Parathyroid adenoma (tissue), 2 donors: ENCODE measurements around the gene OAS3.
"Not testable (repeated sequence)": the region's sequence is repeated elsewhere in the genome, so short reads cannot be mapped to it uniquely, and the experiment has no call there.

Experiments used
- H2AFZ ChIP-seq: fragments of 300-600 bp; sonication (generic); one replicate; pipeline ENCODE4 v1.7.0; 2017; ENCODE audit warnings: antibody characterized with exemption, mild to moderate bottlenecking
- H3K27ac ChIP-seq: fragments of 300-600 bp; sonication (generic); one replicate; pipeline ENCODE4 v1.7.0; 2017
- H3K27me3 ChIP-seq: fragments of 300-600 bp; sonication (generic); one replicate; pipeline ENCODE4 v1.7.0; 2017; ENCODE audit warnings: low read length; ENCODE audit not compliant: control insufficient read depth, insufficient read depth
- H3K36me3 ChIP-seq: fragments of 300-600 bp; sonication (generic); one replicate; pipeline ENCODE4 v1.7.0; 2017; ENCODE audit warnings: low read length; ENCODE audit not compliant: control insufficient read depth, insufficient read depth
- H3K4me1 ChIP-seq: fragments of 300-600 bp; sonication (generic); one replicate; pipeline ENCODE4 v1.7.0; 2017; ENCODE audit warnings: control low read depth
- H3K4me2 ChIP-seq: fragments of 300-600 bp; sonication (generic); one replicate; pipeline ENCODE4 v1.7.0; 2017; ENCODE audit warnings: low read length
- H3K4me3 ChIP-seq: fragments of 300-600 bp; sonication (generic); one replicate; pipeline ENCODE4 v1.7.0; 2017; ENCODE audit warnings: low read depth, low read length
- H3K79me2 ChIP-seq: fragments of 300-600 bp; sonication (generic); one replicate; pipeline ENCODE4 v1.7.0; 2017; ENCODE audit warnings: control low read depth
- H3K9ac ChIP-seq: fragments of 300-600 bp; sonication (generic); one replicate; pipeline ENCODE4 v1.7.0; 2017; ENCODE audit warnings: mild to moderate bottlenecking
- H3K9me3 ChIP-seq: fragments of 300-600 bp; sonication (generic); one replicate; pipeline ENCODE4 v1.7.0; 2017; ENCODE audit warnings: low read length; ENCODE audit not compliant: control insufficient read depth
- CTCF ChIP-seq: fragments of 300-600 bp; sonication (generic); IDR thresholded peaks from one replicate; pipeline ENCODE4 v1.7.0; 2017; ENCODE audit warnings: antibody characterized with exemption, mild to moderate bottlenecking
- donor health status: primary hyperparathyroidism.

The OAS3 gene

GRCh38 chr12:112909693-112910092, 28.6 kb upstream of the OAS3 start:
- H2AFZ ChIP-seq, result no peak overlapping the region
- H3K4me1 ChIP-seq, result peaks cover 17% of the 10 kb centered on the region
- no peaks in the 10 kb centered on the region for H3K36me3 ChIP-seq
- H3K79me2 ChIP-seq, result no peaks in the 10 kb centered on the region
- no peaks in the 10 kb centered on the region for H3K27me3 ChIP-seq
- H3K9ac ChIP-seq, result no peak overlapping the region
- no peak for TF ChIP-seq CTCF
- H3K4me3 ChIP-seq, result no peak overlapping the region
- no peak overlapping the region for H3K4me2 ChIP-seq
- no peak overlapping the region for H3K27ac ChIP-seq
- H3K9me3 ChIP-seq, result no peaks in the 10 kb centered on the region

- Histone ChIP-seq H3K27me3 (no peaks in the 10 kb centered on the region), H3K4me1 (no peaks in the 10 kb centered on the region), H3K9me3 (no peaks in the 10 kb centered on the region), H3K9ac (no peak overlapping the region), H3K27ac (no peak overlapping the region), H3K4me3 (no peak overlapping the region), H3K4me2 (no peak overlapping the region), H3K79me2 (no peaks in the 10 kb centered on the region), H3K36me3 (no peaks in the 10 kb centered on the region), H2AFZ (no peak overlapping the region)
- no peak for TF ChIP-seq CTCF
Observed at GRCh38 chr12:112913038-112913688, 25.1 kb upstream of the OAS3 start.

- not testable (repeated sequence) for H3K79me2 ChIP-seq, H3K4me3 ChIP-seq, H3K27ac ChIP-seq, H3K36me3 ChIP-seq, H3K9me3 ChIP-seq, H3K27me3 ChIP-seq, H2AFZ ChIP-seq, H3K9ac ChIP-seq, H3K4me2 ChIP-seq, H3K4me1 ChIP-seq
Observed at GRCh38 chr12:112913888-112914287, 24.4 kb upstream of the OAS3 start.

- H3K36me3 ChIP-seq, result no peaks in the 10 kb centered on the region
- TF ChIP-seq CTCF, result no peak
- H3K9ac ChIP-seq, result no peak overlapping the region
Observed at GRCh38 chr12:112916270-112916669, 22.0 kb upstream of the OAS3 start.

GRCh38 chr12:112919121-112919520, 19.2 kb upstream of the OAS3 start:
- Histone ChIP-seq H2AFZ (no peak overlapping the region), H3K4me2 (no peak overlapping the region), H3K4me1 (no peaks in the 10 kb centered on the region), H3K9me3 (no peaks in the 10 kb centered on the region), H3K27ac (no peak overlapping the region), H3K79me2 (no peaks in the 10 kb centered on the region), H3K9ac (no peak overlapping the region), H3K36me3 (no peaks in the 10 kb centered on the region), H3K4me3 (no peak overlapping the region), H3K27me3 (no peaks in the 10 kb centered on the region)
- TF ChIP-seq CTCF, result no peak

More at GRCh38 chr12:112916270-112916669, 22.0 kb upstream of the OAS3 start:
- Histone ChIP-seq H3K4me2 (no peak overlapping the region), H3K4me1 (no peaks in the 10 kb centered on the region), H3K4me3 (no peak overlapping the region), H3K27ac (no peak overlapping the region), H2AFZ (no peak overlapping the region), H3K27me3 (no peaks in the 10 kb centered on the region), H3K79me2 (no peaks in the 10 kb centered on the region), H3K9me3 (no peaks in the 10 kb centered on the region)
